Fibroblast of lung (primary cell): ENCODE measurements around the gene LARP6.

ENCODE experiments used
- CTCF ChIP-seq, 2 donors: IDR thresholded peaks in 1 of 2; conservative IDR thresholded peaks in 1 of 2; 1 replicate in 1 of 2; 2 replicates in 1 of 2; pipeline ENCODE4 v1.5.1; 2011 to 2012; ENCODE audit warnings: low read length in 2 of 2, control low read depth in 1 of 2, inconsistent platforms in 1 of 2, low read depth in 1 of 2, mild to moderate bottlenecking in 1 of 2
- EZH2 ChIP-seq: IDR thresholded peaks from 2 replicates; pipeline ENCODE4 v1.5.1; 2012; ENCODE audit warnings: low read length, control low read depth, mild to moderate bottlenecking; ENCODE audit errors: missing control alignments

- TF ChIP-seq EZH2, result no peak
- TF ChIP-seq CTCF (conservative IDR thresholded peaks at IDR 0.05 in 1 of 2, IDR thresholded peaks at IDR 0.05 in 1 of 2; ENCODE audit: low read depth in 1 of 2, low read length in 2 of 2), result no peak
Observed at GRCh38 chr15:70829371-70830166, 24.4 kb downstream of the LARP6 start.
